NCI-H524 (cell line): ENCODE data around the gene NPHP4.
"Not testable (repeated sequence)": the region's sequence is repeated elsewhere in the genome, so short reads cannot be mapped to it uniquely, and the experiment has no call there.

Experiments used
- DNase-seq, 2 experiments: peaks; one replicate each; lab custom pipeline; 2025; lab: John Stamatoyannopoulos, UW

Gene NPHP4

GRCh38 chr1:5855196-5855897 lies 136.9 kb downstream of the NPHP4 start:
- DNase-seq: no peak

GRCh38 chr1:5854754-5855153 lies 137.5 kb downstream of the NPHP4 start:
- DNase-seq: no peak

- DNase-seq: not testable (repeated sequence)
These were observed 138.4 kb downstream of the NPHP4 start for GRCh38 chr1:5853858-5854257.

GRCh38 chr1:5850503-5850902 lies 141.7 kb downstream of the NPHP4 start:
- no peak for DNase-seq

GRCh38 chr1:5849550-5849949 lies 142.7 kb downstream of the NPHP4 start:
- no peak for DNase-seq

- DNase-seq: no peak
These were observed 145.1 kb downstream of the NPHP4 start for GRCh38 chr1:5847013-5847659.

GRCh38 chr1:5845376-5845775 lies 146.8 kb downstream of the NPHP4 start:
- no peak for DNase-seq

- DNase-seq: no peak
These were observed 147.8 kb downstream of the NPHP4 start for GRCh38 chr1:5844442-5844841.

- DNase-seq: no peak
These were observed 148.6 kb downstream of the NPHP4 start for GRCh38 chr1:5843521-5844096.

- no peak for DNase-seq
These were observed 149.5 kb downstream of the NPHP4 start for GRCh38 chr1:5842679-5843078.

- DNase-seq: no peak
These were observed 151.6 kb downstream of the NPHP4 start for GRCh38 chr1:5840551-5841001.

GRCh38 chr1:5839881-5840550 lies 152.2 kb downstream of the NPHP4 start:
- no peak for DNase-seq

GRCh38 chr1:5839161-5839880 lies 152.9 kb downstream of the NPHP4 start:
- DNase-seq: no peak

- DNase-seq: no peak
These were observed 154.1 kb downstream of the NPHP4 start for GRCh38 chr1:5837976-5838653.

GRCh38 chr1:5836776-5837440 lies 155.3 kb downstream of the NPHP4 start:
- no peak for DNase-seq

- DNase-seq: no peak
These were observed 157.1 kb downstream of the NPHP4 start for GRCh38 chr1:5835179-5835562.

GRCh38 chr1:5834477-5835178 lies 157.6 kb downstream of the NPHP4 start:
- no peak for DNase-seq

- no peak for DNase-seq
These were observed 158.3 kb downstream of the NPHP4 start for GRCh38 chr1:5833911-5834310.

- no peak for DNase-seq
These were observed 159.0 kb downstream of the NPHP4 start for GRCh38 chr1:5832916-5833895.
